Measurements from ENCODE around the gene RIMBP3C. TPM values are rescaled to one million over a fixed set of nuclear protein-coding genes. Genes with fewer than 3 reads are reported as not detected.
"Not testable (repeated sequence)": the region's sequence is repeated elsewhere in the genome, so short reads cannot be mapped to it uniquely, and the experiment has no call there.

Gene RIMBP3C, protein sequence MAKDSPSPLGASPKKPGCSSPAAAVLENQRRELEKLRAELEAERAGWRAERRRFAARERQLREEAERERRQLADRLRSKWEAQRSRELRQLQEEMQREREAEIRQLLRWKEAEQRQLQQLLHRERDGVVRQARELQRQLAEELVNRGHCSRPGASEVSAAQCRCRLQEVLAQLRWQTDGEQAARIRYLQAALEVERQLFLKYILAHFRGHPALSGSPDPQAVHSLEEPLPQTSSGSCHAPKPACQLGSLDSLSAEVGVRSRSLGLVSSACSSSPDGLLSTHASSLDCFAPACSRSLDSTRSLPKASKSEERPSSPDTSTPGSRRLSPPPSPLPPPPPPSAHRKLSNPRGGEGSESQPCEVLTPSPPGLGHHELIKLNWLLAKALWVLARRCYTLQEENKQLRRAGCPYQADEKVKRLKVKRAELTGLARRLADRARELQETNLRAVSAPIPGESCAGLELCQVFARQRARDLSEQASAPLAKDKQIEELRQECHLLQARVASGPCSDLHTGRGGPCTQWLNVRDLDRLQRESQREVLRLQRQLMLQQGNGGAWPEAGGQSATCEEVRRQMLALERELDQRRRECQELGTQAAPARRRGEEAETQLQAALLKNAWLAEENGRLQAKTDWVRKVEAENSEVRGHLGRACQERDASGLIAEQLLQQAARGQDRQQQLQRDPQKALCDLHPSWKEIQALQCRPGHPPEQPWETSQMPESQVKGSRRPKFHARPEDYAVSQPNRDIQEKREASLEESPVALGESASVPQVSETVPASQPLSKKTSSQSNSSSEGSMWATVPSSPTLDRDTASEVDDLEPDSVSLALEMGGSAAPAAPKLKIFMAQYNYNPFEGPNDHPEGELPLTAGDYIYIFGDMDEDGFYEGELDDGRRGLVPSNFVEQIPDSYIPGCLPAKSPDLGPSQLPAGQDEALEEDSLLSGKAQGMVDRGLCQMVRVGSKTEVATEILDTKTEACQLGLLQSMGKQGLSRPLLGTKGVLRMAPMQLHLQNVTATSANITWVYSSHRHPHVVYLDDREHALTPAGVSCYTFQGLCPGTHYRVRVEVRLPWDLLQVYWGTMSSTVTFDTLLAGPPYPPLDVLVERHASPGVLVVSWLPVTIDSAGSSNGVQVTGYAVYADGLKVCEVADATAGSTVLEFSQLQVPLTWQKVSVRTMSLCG (N-terminal part only)
- total RNA-seq (2014; rRNA removed; shearing (Covaris generic)): 0.27 and 0.31 TPM in 2 replicates

DNA sequence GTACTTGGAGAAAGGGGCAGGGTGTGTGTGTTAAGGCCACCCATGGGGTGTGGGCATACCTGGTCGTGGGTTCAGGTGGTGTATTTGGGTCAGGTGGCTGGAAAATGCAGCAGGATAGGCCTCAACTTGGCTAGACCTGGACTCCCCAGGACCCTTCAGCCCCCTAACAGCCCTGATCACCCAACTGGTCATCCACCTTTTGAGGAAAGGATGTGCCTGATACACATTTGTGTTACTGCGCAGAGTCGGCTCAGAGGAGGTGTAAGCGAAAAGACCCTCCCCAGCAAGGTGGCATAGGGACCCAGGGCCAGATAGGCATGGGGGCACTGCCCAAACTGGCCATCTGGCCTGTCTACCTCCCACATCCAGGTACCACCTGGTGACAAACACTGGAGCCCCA, at the start of gene RIMBP3C:
Gene RIMBP3C (minus strand): TSS at position 101 of the 400 bp plus-strand sequence. CDS start 485 bp downstream, outside the sequence.
- not testable (repeated sequence) for DNase-seq (ENCODE audit: low spot score)

DNA sequence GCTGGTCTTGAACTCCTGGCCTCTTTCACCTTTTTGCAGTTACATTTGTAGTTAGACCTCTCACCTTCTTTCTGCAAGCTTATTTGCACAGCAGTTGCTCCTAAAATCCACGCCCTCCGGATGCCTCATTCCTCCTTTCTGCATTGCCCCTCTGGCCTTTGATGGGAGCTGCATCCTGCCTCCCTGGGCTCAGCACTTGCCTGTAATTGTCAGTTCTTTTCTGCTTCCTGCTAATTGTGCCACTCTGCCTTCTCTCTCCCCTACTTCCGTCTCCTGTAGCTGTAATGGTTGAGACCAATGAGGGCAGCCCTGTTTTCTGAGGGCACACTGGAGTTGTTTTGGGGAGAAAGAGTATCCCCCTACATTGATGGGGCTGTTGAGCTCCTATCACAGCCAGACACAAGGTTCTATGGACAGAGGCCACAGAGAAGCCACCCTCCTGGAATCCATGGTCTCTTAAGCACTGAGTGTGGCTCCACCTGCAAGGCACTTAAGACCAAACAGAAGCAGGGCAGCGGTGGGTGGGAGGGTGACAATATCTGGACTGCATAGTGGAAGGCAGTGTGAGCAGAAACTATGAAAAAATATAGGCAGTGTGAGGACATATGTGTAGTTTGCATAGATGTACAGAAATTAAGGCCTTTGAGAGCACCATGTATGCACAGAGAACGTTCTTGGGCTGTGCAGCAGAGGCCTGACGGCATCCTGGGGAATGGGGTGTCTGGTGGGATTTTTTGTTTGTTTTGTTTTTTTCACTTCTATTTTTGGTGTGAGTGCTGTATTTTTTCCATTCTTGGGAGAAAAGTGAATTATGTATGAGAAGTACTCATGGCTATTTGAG, 48.0 kb upstream of the RIMBP3C start:
- DNase-seq (ENCODE audit: low spot score): no peak

DNA sequence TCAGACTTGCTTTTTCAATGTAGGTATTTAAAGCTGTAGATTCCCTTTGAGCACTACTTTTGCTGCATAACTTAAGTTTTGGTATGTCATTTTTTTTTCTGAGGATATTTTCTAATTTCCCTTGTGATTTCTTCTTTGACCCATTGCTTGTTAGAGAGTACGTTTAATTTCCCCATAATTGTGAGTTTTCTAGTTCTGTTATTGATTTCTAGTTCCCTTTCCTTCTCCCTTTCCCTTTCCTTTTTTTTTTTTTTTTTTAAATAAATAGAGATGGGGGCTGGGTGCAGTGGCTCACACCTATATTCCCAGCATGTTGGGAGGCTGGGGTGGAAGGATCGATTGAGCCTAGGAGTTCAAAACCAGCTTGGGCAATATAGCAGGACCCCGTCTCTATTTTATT, 47.0 kb upstream of the RIMBP3C start:
- DNase-seq (ENCODE audit: low spot score): no peak

DNA sequence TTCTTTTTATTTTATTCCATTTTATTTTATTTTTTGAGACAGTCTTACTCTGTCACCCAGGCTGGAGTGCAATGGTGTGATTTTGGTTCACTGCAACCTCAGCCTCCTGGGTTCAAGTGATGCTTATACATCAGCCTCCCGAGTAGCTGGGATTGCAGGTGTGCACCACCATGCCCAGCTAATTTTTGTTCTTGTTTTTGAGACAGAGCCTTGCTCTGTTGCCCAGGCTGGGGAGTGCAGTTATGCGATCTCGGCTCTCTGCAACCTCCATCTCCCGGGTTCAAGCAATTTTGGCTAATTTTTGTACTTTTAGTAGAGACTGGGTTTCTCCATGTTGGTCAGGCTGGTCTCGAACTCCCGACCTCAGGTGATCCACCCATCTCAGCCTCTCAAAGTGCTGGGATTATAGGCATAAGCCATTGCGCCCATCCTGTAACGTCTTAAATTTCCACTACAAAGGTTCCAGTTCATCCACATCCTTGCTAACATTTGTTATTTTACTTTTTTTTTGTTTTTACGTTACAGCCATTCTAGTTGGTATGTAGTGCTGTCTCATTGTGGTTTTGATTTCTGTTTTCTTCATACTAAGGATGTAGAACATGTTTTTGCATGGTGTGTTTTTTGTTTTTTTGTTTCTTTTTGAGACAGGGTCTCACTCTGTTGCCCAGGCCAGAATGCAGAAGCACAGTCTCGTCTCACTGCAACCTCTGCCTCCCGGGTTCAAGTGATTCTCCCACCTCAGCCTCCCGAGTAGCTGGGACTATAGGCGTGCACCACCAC, 45.3 kb upstream of the RIMBP3C start:
- DNase-seq (ENCODE audit: low spot score): not testable (repeated sequence)

DNA sequence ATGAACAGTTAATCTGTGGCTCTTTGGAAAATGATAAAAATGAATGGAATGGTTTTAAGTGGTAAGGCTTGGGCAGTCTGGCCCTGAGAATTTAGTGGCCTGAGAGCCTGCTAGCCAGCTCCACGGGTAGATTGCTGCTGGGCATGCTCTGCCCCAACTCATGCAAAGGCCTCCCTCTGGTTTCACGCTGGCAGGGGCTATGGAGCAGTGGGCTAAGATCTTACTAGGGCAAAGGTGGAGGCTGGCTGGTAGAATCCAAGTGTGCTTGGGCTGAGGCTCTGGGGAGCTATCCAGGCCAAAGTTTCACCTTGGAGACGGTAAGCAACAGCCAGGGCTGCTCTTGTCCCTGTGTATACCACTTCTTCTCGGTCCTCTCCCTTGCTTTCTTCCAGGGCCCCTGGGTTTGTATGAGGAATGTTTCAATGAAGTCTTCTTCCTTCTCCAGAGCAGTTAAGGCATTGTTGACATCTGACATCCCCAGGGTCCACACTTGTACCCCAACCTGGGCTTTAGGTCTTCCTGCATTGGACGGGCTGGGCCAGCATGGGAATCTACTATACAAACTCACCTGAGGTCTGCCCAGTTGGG, 43.7 kb upstream of the RIMBP3C start:
- DNase-seq (ENCODE audit: low spot score): no peak

DNA sequence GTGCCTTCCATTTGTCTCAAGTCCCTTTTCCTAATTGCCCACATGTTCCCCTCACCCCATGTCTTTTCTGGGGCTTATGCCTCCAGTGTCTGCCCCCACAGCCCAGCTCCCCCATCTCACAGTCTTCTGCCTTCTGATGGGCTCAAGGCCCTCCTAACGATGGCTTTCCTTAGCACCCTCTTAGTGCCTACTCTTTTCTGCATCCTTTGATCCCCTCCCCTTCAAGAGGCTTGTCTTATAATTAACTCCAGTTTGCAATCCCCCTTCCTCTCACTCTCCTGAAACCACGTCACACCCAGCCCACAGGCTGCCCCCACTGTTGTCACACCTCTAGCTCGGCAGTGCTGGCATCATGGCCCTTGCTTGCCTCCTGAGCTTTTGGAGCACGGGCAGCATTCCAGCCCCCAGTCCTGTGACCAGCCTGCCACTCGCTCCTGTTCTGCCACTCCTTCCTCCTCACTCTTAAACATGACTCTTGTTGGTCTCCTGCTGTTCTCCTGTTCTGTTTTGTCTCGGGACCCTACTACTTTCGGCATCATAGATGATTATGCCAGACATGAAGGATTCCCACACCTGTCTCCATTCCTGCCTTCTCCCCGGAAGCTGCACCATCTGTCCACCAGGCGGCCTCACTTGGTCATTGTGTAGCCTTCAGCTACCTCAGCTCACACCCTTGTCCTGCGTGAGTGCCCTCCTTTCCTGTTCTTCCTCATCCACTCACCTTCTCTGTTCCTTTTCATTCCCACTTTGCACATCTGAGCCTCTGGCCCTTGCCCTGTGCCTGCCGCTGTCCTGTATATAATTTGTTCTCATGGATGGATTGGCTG, 42.4 kb upstream of the RIMBP3C start:
- no peak for DNase-seq (ENCODE audit: low spot score)

DNA sequence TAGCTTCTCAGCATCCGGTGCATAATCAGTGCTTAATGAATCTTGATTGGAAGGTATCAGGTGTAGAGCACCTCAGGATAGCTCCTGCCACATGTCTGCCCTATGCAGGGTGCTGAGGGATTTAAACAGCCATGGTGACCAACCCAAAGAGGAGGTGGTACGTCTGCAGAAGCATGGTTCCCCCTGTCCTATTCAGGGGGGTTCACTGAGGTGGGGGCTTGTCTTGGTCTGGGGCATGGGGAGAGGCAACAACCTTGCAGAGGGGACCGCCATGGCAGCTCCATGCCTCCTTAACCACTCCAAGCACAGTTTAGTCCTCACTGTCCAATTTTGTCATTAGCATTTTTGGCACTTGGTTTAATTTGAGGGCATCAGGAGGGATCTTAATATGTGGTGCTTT, 41.2 kb upstream of the RIMBP3C start:
- DNase-seq (ENCODE audit: low spot score): no peak

DNA sequence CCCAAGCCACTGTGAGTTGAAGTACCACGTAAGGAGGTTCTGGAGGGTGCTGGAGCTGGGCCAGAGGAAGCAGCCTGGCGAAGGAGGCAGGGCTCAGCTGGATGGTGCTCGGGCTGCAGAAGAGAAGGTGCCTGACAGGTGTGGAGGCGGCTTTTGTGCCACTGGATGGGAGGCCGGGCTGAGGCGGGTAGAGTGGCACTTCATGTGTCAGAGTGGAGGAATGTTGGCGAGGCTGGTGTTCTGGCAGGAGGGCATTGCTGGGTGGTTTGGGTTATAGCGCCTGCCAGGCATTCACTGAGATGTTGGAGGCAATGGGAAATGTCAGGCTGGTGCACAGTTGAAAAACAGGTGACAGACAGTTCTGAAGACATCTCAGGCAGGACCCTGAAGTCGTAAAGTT, 40.4 kb upstream of the RIMBP3C start:
- no peak for DNase-seq (ENCODE audit: low spot score)

DNA sequence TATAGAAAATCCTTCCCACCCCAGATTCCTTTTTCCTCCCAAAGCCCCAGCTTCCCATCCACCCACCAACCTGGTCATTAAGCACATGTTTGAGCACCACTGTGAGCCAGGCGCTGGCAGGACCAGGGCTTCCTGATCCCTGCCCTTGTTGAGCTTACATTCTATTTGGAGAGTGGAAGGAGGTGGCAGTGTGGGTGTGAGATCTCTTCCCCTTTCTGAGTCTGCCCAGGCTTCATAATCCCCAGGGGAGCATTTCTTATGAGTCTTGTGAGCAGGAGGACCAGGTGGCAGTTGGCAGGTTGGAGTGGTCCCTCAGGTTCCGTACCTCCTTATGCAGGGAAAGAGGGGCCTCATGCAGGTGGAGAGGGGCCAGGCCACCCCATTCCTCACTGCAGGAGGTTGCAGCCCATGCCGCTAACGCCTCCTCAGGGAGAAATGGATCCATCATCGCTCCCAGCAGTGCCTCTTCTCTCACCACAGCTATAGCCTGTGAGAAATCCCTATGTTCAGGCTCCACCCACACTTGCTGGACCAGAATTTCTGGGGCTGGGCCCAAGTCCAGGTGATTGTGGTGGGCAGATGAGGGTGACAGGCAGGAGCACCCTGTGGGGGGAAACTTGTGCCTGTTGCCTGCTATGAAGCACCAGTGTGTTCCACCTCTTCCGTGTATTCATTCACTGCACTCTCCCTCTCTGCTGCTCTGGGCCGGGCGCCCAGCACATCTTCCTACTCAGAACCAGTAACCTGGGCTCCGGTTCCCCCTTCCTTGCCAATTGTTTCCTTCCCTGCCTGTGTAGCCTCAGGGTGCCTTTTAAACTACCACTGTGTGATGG, 39.8 kb upstream of the RIMBP3C start:
- no peak for DNase-seq (ENCODE audit: low spot score)

DNA sequence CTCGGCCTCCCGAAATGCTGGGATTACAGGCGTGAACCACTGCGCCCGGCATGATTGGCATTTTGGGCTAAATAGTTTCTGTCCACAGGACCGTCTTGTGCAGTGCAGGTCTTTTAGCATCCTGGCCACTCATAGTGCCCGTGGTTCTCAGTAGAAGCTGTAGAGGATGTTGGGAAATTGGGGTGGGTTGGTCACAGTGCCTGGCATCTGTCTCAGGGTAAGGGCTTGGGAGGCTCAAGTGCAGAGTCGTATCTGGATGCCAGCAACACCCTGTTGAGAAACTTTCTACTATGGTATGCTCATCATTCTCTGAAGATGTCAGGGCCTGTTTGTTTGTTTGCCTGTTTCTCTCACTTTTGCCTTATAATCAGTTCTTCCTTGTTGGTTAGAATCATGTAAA, 38.1 kb upstream of the RIMBP3C start:
- no peak for DNase-seq (ENCODE audit: low spot score)

DNA sequence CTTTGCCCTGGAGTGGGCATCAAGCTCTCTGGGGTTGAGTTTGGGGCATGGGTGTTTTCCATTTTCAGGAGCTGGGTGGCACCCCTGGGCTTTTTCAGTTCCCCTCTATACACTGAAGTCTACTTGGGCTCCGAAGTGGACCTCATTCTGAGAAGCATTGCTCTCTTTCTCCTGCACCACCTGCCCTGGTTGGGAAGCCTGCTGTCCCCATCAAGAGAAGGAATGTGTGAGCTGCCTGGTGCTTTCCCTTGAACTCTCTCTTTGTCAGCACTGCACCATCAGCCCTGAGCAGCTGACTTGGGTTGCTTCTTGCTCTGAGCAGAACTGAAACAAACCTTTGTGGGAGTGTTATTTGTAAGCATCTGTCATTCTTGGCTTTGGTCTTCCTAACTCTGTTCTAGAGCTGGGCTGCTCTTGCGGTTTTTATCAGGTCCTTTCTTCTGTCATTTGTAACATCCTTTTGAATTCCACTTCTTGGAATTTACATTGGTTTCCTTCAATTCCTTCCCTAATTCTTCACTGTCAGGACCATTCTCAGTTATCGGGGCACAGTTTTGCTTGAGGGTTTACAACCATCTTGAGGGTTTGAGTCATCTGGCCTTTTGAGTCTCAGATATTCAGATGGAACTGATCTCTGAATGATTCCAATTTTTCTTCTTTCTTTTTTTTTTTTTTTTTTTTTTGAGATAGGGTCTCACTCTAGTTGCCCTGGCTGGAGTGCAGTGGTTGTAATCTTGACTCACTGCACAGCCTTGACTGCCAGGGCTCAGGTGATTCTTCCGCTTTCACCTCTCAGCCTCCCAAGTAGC, 36.7 kb upstream of the RIMBP3C start:
- no peak for DNase-seq (ENCODE audit: low spot score)

DNA sequence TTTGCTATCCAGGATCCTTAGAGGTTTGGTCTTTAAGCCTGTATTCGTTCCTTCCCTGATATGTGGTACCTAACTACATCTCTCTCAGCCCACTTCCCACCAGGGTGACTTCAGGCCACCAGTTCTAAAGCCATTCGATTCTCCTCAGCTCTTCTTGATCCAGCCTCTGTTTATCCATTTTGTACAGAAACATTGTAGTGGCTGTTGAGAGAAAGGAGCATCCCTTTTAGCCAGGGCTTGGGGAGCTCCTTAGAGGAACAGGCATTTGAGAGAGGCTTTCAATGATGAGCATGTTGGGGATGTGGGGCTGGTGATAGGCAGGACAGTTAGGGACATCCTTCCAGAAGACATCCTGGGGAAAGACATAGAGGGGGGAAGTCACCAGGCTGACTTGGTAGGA, 34.1 kb upstream of the RIMBP3C start:
- no peak for DNase-seq (ENCODE audit: low spot score)

DNA sequence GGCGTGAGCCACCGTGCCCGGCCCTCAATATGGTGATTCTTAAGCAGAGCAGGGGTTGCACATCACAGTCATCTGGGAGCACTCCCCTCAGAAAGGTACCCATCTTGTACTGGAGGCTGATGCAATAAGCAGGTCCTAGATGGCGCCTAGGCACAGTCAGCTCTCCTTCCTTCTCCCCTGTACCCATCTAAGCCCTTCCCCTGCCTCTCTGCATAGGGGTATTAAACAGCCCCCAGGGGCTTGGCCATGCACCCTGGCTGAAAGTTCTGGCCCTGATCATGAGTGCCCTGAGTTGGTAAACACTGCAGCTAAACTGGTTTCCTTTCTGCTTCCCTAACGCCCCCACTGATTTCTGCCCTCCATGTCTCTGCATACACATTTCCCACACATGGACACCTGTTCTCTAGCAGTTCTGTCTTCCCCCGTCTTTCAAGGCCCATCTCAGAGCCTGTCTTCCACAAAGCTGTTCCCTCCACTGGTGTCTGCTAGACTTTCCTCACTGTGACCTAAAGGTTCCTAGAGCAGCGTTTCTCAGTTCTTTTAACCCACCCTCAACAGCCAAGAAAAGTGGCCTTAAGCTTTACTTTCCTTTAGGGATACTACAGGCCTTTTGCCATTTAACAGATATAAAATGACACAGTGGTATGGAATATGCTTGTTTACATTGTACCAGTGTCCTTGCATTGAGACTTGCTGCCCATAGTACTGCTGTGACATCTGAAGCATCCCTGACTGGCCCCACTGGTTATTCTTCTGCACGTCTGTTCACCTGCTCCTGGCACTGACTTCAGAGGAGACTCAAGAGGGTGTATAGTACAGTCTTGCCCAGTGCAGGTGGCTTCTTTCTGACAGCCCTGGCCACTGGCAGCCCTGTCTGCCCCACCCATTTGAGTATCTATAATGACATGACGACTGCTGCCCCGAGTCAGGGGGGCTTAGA, 31.8 kb upstream of the RIMBP3C start:
- DNase-seq (ENCODE audit: low spot score): no peak

DNA sequence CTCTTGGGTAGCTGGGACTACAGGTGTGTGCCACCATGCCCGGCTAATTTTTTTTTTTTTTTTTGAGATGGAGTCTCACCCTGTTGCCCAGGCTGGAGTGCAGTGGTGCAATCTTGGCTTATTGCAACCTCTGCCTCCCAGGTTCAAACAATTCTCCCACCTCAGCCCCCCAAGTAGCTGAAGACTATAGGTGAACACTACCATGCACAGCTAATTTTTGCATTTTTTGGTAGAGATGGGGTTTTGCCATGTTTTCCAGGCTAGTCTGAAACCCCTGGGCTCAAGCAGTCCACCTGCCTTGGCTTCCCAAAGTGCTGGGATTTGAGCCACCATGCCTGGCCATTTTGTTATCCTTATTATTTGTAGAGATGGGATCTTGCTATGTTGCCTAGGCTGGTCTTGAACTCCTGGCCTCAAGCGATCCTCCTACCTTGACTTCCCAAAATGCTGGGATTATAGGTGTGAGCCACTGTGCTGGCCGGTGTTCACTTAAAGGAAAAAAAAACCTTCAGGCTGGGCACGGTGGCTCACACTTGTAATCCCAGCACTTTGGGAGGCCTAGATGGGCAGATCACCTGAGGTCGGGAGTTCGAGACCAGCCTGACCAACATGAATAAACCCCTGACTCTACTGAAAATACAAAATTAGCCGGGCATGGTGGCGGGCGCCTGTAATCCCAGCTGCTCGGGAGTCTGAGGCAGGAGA, 29.9 kb upstream of the RIMBP3C start:
- DNase-seq (ENCODE audit: low spot score): not testable (repeated sequence)

DNA sequence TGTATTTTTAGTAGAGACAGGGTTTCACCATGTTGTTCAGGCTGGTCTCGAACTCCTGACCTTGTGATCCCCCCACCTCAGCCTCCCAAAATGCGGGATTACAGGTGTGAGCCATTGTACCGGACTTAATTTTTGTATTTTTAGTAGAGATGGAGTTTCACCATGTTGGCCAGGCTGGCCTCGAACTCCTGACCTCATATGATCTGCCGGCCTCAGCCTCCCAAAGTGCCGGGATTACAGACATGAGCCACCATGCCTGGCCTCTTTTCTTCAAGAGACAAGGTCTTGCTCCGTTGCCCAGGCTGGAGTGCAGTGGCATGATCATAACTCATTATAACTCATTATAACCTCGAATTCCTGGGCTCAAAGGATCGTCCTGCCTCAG, 29.4 kb upstream of the RIMBP3C start:
- DNase-seq (ENCODE audit: low spot score): not testable (repeated sequence)

DNA sequence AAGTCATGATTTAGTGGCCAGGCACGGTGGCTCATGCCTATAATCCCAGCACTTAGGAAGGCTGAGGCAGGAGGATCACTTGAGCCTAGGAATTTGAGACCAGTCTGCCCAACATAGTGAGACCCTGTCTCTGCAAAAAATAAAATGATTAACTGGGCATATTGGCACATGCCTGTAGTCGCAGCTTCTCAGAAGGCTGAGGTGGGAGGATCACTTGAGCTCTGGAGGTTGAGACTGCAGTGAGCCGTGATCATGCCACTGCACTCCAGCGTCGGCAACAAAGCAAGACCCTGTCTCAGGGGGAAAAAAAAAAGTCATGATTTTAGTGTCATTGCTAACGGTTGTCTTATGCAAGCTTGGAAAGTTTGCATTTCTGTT, 28.2 kb upstream of the RIMBP3C start:
- DNase-seq (ENCODE audit: low spot score): no peak

All from H4 (cell line).